Hepatocyte (in vitro differentiated cells): ENCODE results near the gene AMOTL1. TPM values are rescaled to one million over a fixed set of nuclear protein-coding genes. Genes with fewer than 3 reads are reported as not detected.

Experiments
- DNase-seq: peaks from one replicate; pipeline ENCODE4 v3.0.0-alpha.2; 2016; ENCODE audit warnings: low spot score
- H2AFZ ChIP-seq: fragments of 200-600 bp; sonication (generic); 2 replicates; pipeline ENCODE4 v1.6.0; 2016; ENCODE audit warnings: antibody characterized with exemption, mild to moderate bottlenecking
- H3K27ac ChIP-seq: fragments of 200-600 bp; sonication (generic); 2 replicates; pipeline ENCODE4 v1.5.1; 2016; ENCODE audit warnings: mild to moderate bottlenecking
- H3K27me3 ChIP-seq: fragments of 200-600 bp; sonication (generic); 2 replicates; pipeline ENCODE4 v1.6.1; 2016
- H3K36me3 ChIP-seq: fragments of 200-600 bp; sonication (generic); replicated peaks from 2 replicates; pipeline ENCODE4 v1.5.1; 2016; ENCODE audit warnings: low read depth; ENCODE audit not compliant: insufficient read depth
- H3K4me1 ChIP-seq: fragments of 200-600 bp; sonication (generic); 2 replicates; pipeline ENCODE4 v1.5.1; 2016; ENCODE audit warnings: mild to moderate bottlenecking, moderate library complexity; ENCODE audit not compliant: insufficient read depth
- H3K4me2 ChIP-seq: fragments of 200-600 bp; sonication (generic); 2 replicates; pipeline ENCODE4 v1.6.0; 2016
- H3K4me3 ChIP-seq: fragments of 200-600 bp; sonication (generic); 2 replicates; pipeline ENCODE4 v1.5.1; 2016; ENCODE audit warnings: mild to moderate bottlenecking
- H3K79me2 ChIP-seq: fragments of 200-600 bp; sonication (generic); 2 replicates; pipeline ENCODE4 v1.6.0; 2017; ENCODE audit warnings: mild to moderate bottlenecking
- H3K9me2 ChIP-seq: fragments of 200-600 bp; sonication (generic); replicated peaks from 2 replicates; pipeline ENCODE4 v1.6.0; 2017; ENCODE audit warnings: mild to moderate bottlenecking; ENCODE audit not compliant: insufficient read depth
- H3K9me3 ChIP-seq: fragments of 200-600 bp; sonication (generic); 2 replicates; pipeline ENCODE4 v1.5.1; 2016; ENCODE audit warnings: low read depth, mild to moderate bottlenecking
- H4K20me1 ChIP-seq: fragments of 200-600 bp; sonication (generic); 2 replicates; pipeline ENCODE4 v1.6.0; 2016; ENCODE audit warnings: mild to moderate bottlenecking; ENCODE audit not compliant: insufficient read depth, poor library complexity, severe bottlenecking
- EZH2 ChIP-seq: fragments of 200-600 bp; sonication (generic); IDR thresholded peaks from 2 replicates; pipeline ENCODE4 v1.6.1; 2016; ENCODE audit warnings: antibody characterized with exemption, mild to moderate bottlenecking, borderline replicate concordance
- EZH2phosphoT487 ChIP-seq: fragments of 200-600 bp; sonication (generic); IDR thresholded peaks from one replicate; pipeline ENCODE4 v1.6.1; 2018; ENCODE audit warnings: antibody characterized with exemption, mild to moderate bottlenecking, low read depth, moderate library complexity; ENCODE audit not compliant: unreplicated experiment, severe bottlenecking
- WGBS: methylation state at CpG from one replicate; pipeline ENCODE4 v1.1.6; 2016; ENCODE audit warnings: low lambda C conversion rate; ENCODE audit errors: missing lambda C conversion rate; 5-methylcytosine and 5-hydroxymethylcytosine counted together
- polyA plus RNA-seq: library from polyadenylated mRNA; unstranded; fragments of >200 nt; fragmentation: Nextera tagmentation; extraction: Ambion mirVana; gene quantifications from 2 replicates; pipeline ENCODE4 v1.2.1, GENCODE V29; 2016
- total RNA-seq: library from RNA; depleted of rRNA; stranded (reverse); fragments of >200 nt; gene quantifications from 2 replicates; pipeline ENCODE4 v1.2.3, GENCODE V29; 2014
- TF ChIP-seq, protein P1 (sequence below): fragments of 200-600 bp; sonication (generic); IDR thresholded peaks from 2 replicates; pipeline ENCODE4 v1.5.1; 2016; ENCODE audit warnings: antibody characterized with exemption, mild to moderate bottlenecking; ENCODE audit not compliant: poor library complexity

Gene AMOTL1
- total and polyA plus RNA-seq, 2 experiments from 2014 or later, result 23.8 to 57.7 TPM

DNA sequence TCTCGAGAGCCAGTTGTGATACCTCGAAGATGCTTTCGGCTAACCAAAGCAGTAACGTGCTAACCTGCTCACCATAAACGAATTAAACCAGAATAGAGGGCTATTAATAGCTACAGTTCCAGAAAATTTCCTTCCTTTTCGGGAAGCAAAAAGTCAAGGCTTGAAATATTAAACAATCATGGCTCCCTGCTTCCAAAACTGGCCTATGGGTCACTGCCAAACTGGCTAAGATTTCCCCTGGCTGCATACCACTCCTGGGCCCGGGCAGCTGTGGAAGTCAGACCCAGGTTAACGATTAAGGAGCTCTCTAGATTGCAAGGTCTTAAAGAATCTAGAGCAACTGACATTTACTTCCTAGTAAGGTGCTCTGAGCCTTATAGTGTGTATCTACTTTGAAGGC is 1.7 kb downstream of the AMOTL1 start:
- Histone ChIP-seq H4K20me1 (peaks cover 51% of the 10 kb centered on the region), H3K4me3 (peak overlapping the region; percentile 94), H3K4me1 (peaks cover 38% of the 10 kb centered on the region), H3K79me2 (peaks cover 65% of the 10 kb centered on the region), H3K4me2 (peak overlapping the region; percentile 74), H3K9me2 (no peaks in the 10 kb centered on the region), H2AFZ (peak overlapping the region; percentile 41), H3K27me3 (no peaks in the 10 kb centered on the region), H3K9me3 (no peaks in the 10 kb centered on the region), H3K27ac (peak overlapping the region; percentile 100), H3K36me3 (no peaks in the 10 kb centered on the region)
- DNase-seq, result no peak
- TF ChIP-seq EZH2phosphoT487 (no peak), EZH2 (no peak)
- TF ChIP-seq, protein P1, sequence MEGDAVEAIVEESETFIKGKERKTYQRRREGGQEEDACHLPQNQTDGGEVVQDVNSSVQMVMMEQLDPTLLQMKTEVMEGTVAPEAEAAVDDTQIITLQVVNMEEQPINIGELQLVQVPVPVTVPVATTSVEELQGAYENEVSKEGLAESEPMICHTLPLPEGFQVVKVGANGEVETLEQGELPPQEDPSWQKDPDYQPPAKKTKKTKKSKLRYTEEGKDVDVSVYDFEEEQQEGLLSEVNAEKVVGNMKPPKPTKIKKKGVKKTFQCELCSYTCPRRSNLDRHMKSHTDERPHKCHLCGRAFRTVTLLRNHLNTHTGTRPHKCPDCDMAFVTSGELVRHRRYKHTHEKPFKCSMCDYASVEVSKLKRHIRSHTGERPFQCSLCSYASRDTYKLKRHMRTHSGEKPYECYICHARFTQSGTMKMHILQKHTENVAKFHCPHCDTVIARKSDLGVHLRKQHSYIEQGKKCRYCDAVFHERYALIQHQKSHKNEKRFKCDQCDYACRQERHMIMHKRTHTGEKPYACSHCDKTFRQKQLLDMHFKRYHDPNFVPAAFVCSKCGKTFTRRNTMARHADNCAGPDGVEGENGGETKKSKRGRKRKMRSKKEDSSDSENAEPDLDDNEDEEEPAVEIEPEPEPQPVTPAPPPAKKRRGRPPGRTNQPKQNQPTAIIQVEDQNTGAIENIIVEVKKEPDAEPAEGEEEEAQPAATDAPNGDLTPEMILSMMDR, result no peak
- WGBS, result 18% methylated on average over 8 of the region's 8 CpGs

DNA sequence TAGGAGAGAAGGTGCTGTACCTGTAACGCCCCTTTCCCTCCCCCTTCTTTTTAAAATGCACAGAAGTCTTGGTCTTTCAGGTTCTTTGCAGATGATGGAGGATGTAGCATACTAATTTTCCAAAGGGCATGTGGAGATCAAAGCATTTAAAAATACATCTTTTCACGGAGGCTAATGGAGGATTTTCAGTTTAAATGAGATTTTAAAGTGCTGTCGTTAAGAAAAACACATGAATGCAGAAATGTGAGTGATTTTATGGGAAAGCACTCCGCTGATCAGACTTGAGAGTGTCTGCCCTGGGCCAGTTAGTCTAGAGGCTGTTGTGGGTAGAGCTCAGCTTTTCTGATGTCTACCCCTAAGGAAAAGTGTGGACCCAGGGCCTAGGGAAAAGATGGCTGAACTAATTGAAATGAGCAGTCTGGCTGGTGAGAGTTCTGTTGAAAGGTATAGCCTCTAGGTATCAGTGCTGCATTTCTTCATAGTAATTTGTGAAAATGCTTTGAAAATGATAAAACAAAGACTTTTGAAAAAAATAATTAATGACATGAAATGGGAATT is 2.5 kb downstream of the AMOTL1 start:
- no peaks in the 10 kb centered on the region for H3K9me2 ChIP-seq
- no peaks in the 10 kb centered on the region for H3K27me3 ChIP-seq
- no peaks in the 10 kb centered on the region for H3K36me3 ChIP-seq
- H3K27ac ChIP-seq, result peak overlapping the region; percentile 100
- DNase-seq, result no peak
- 51% methylated on average over 4 of the region's 4 CpGs for WGBS
- TF ChIP-seq, protein P1, result no peak
- no peak for TF ChIP-seq EZH2
- TF ChIP-seq EZH2phosphoT487, result no peak
- peak overlapping the region; percentile 74 for H3K4me2 ChIP-seq
- H3K79me2 ChIP-seq, result peaks cover 73% of the 10 kb centered on the region
- peak overlapping the region; percentile 94 for H3K4me3 ChIP-seq
- H2AFZ ChIP-seq, result no peak overlapping the region
- H4K20me1 ChIP-seq, result peaks cover 58% of the 10 kb centered on the region
- H3K4me1 ChIP-seq, result peaks cover 38% of the 10 kb centered on the region
- H3K9me3 ChIP-seq, result no peaks in the 10 kb centered on the region

DNA sequence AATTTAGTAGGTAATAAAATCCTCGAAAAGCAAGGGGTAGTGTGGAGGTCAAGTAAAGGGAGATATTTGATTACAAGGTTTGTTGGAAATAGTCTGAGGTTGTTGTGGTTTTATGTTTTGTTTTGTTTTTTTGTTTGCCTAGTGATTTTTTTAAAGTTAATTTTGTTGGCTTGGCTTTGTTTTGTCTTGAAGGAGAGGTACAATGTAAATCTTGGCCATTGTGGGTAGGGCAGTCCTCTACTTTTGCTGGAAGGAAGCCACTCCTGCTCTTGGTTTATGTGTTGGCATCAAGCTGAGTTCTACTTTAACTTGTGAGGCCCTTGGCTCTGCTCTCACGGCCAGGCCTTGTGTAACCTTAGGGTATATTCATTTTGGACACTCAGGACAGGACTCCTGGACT is 3.2 kb downstream of the AMOTL1 start:
- Histone ChIP-seq H3K4me3 (no peak overlapping the region), H4K20me1 (peaks cover 66% of the 10 kb centered on the region), H3K27ac (peak overlapping the region; percentile 24), H2AFZ (no peak overlapping the region), H3K9me3 (no peaks in the 10 kb centered on the region), H3K27me3 (no peaks in the 10 kb centered on the region), H3K9me2 (no peaks in the 10 kb centered on the region), H3K36me3 (no peaks in the 10 kb centered on the region), H3K4me1 (peaks cover 37% of the 10 kb centered on the region), H3K4me2 (peak overlapping the region; percentile 74), H3K79me2 (peaks cover 80% of the 10 kb centered on the region)
- no peak for DNase-seq
- WGBS, result 51% methylated on average over 2 of the region's 2 CpGs
- TF ChIP-seq, protein P1, result no peak
- TF ChIP-seq EZH2phosphoT487, result no peak
- no peak for TF ChIP-seq EZH2
